ENCODE data around the gene CCDC78.

DNA sequence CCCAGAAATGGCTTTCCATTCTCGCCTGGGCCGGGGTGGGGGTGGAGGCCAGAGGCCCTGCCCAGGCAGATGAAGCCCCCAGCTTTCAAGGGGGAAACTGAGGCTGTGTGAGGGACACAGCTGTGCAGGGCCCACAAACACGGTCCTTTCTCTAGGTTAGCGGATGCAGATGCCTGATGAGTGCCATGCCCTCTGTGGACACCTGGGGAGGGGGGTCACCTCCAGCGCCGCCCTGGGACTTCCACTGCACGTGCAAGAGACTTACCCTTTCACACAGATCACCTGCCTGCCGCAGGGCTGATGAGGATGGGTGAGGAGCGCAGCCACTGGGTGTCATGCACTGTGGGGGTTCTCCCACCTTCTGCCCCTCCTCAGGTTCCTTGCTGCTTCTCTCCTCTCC is 7.9 kb downstream of the CCDC78 start:
- TF ChIP-seq, protein P1, sequence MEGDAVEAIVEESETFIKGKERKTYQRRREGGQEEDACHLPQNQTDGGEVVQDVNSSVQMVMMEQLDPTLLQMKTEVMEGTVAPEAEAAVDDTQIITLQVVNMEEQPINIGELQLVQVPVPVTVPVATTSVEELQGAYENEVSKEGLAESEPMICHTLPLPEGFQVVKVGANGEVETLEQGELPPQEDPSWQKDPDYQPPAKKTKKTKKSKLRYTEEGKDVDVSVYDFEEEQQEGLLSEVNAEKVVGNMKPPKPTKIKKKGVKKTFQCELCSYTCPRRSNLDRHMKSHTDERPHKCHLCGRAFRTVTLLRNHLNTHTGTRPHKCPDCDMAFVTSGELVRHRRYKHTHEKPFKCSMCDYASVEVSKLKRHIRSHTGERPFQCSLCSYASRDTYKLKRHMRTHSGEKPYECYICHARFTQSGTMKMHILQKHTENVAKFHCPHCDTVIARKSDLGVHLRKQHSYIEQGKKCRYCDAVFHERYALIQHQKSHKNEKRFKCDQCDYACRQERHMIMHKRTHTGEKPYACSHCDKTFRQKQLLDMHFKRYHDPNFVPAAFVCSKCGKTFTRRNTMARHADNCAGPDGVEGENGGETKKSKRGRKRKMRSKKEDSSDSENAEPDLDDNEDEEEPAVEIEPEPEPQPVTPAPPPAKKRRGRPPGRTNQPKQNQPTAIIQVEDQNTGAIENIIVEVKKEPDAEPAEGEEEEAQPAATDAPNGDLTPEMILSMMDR (IDR thresholded peaks at IDR 0.05; ENCODE audit: insufficient read depth, low read length, poor library complexity, severe bottlenecking) = no peak
- no peak for TF ChIP-seq EZH2phosphoT487 (conservative IDR thresholded peaks at IDR 0.05; ENCODE audit: low read length)
